ENCODE measurements around the gene GHSR. TPM values are rescaled to one million over a fixed set of nuclear protein-coding genes. Genes with fewer than 3 reads are reported as not detected.

GHSR gene
- total RNA-seq, 1 donor from 2014 or later, result not detected

GRCh38 chr3:172448661-172449465 lies 607 bp upstream of the GHSR start:
- Histone ChIP-seq H3K27ac (no peak overlapping the region), H3K27me3 (peaks cover 70% of the 10 kb centered on the region), H3K4me1 (peaks cover 8% of the 10 kb centered on the region), H3K9me3 (no peaks in the 10 kb centered on the region), H3K36me3 (no peaks in the 10 kb centered on the region), H3K4me3 (no peak overlapping the region)
- DNase-seq (no peak), ATAC-seq (no peak)
- intact Hi-C loops (cut with DNase I), result no loop called here
- TF ChIP-seq CTCF (IDR thresholded peaks at IDR 0.05), result no peak

- ATAC-seq (no peak), DNase-seq (no peak)
- Histone ChIP-seq H3K4me3 (no peak overlapping the region), H3K27me3 (peaks cover 60% of the 10 kb centered on the region), H3K27ac (no peak overlapping the region), H3K36me3 (no peaks in the 10 kb centered on the region), H3K4me1 (peaks cover 8% of the 10 kb centered on the region), H3K9me3 (no peaks in the 10 kb centered on the region)
- intact Hi-C loops (cut with DNase I), result no loop called here
- TF ChIP-seq CTCF (IDR thresholded peaks at IDR 0.05), result no peak
Measured at GRCh38 chr3:172446198-172446597, 2.1 kb downstream of the GHSR start.

- intact Hi-C loops (cut with DNase I), result no loop called here
- Histone ChIP-seq H3K36me3 (no peaks in the 10 kb centered on the region), H3K4me3 (no peak overlapping the region), H3K9me3 (no peaks in the 10 kb centered on the region), H3K27ac (no peak overlapping the region), H3K4me1 (peaks cover 8% of the 10 kb centered on the region), H3K27me3 (peaks cover 47% of the 10 kb centered on the region)
- DNase-seq, result no peak
- no peak for ATAC-seq
- no peak for TF ChIP-seq CTCF (IDR thresholded peaks at IDR 0.05)
Measured at GRCh38 chr3:172444821-172445220, 3.4 kb downstream of the GHSR start.

- Histone ChIP-seq H3K27ac (no peak overlapping the region), H3K4me3 (no peak overlapping the region), H3K9me3 (no peaks in the 10 kb centered on the region), H3K4me1 (no peaks in the 10 kb centered on the region), H3K27me3 (peaks cover 33% of the 10 kb centered on the region), H3K36me3 (no peaks in the 10 kb centered on the region)
- no peak for TF ChIP-seq CTCF (IDR thresholded peaks at IDR 0.05)
- DNase-seq, result no peak
- ATAC-seq, result no peak
- intact Hi-C loops (cut with DNase I), result no loop called here
Measured at GRCh38 chr3:172442606-172443005, 5.7 kb downstream of the GHSR start.

GRCh38 chr3:172441581-172441980 lies 6.7 kb downstream of the GHSR start:
- Histone ChIP-seq H3K4me3 (no peak overlapping the region), H3K36me3 (no peaks in the 10 kb centered on the region), H3K9me3 (no peaks in the 10 kb centered on the region), H3K27me3 (peaks cover 23% of the 10 kb centered on the region), H3K27ac (no peak overlapping the region), H3K4me1 (no peaks in the 10 kb centered on the region)
- no peak for TF ChIP-seq CTCF (IDR thresholded peaks at IDR 0.05)
- intact Hi-C loops (cut with DNase I), result no loop called here
- ATAC-seq, result no peak
- no peak for DNase-seq

Data from upper lobe of right lung (tissue), 1 donor.